Neural progenitor cell (in vitro differentiated cells): ENCODE results near the gene PKDCC. TPM values are rescaled to one million over a fixed set of nuclear protein-coding genes. Genes with fewer than 3 reads are reported as not detected.

Experiments used
- DNase-seq: peaks from one replicate; pipeline ENCODE4 v3.0.0-alpha.2; 2016; ENCODE audit warnings: low spot score
- H2AFZ ChIP-seq: fragments of 200-600 bp; sonication (generic); replicated peaks from 2 replicates; pipeline ENCODE4 v1.6.1; 2016; ENCODE audit warnings: antibody characterized with exemption
- H3F3A ChIP-seq: fragments of 200-600 bp; sonication (generic); 2 replicates; pipeline ENCODE4 v1.6.1; 2016; ENCODE audit warnings: antibody characterized with exemption, low read depth
- H3K27ac ChIP-seq: fragments of 200-600 bp; sonication (generic); 2 replicates; pipeline ENCODE4 v1.5.1; 2016; ENCODE audit warnings: mild to moderate bottlenecking
- H3K27me3 ChIP-seq: fragments of 200-600 bp; sonication (generic); 2 replicates; pipeline ENCODE4 v1.6.1; 2016; ENCODE audit warnings: mild to moderate bottlenecking, moderate library complexity
- H3K36me3 ChIP-seq: fragments of 200-600 bp; sonication (generic); 2 replicates; pipeline ENCODE4 v1.5.1; 2016
- H3K4me1 ChIP-seq: fragments of 200-600 bp; sonication (generic); 2 replicates; pipeline ENCODE4 v1.6.1; 2016; ENCODE audit warnings: mixed run types
- H3K4me2 ChIP-seq: fragments of 200-600 bp; sonication (generic); 2 replicates; pipeline ENCODE4 v1.6.1; 2016
- H3K4me3 ChIP-seq: fragments of 200-600 bp; sonication (generic); 2 replicates; pipeline ENCODE4 v1.5.1; 2016
- H3K79me2 ChIP-seq: fragments of 200-600 bp; sonication (generic); 2 replicates; pipeline ENCODE4 v1.6.1; 2016; ENCODE audit warnings: low read depth
- H3K9ac ChIP-seq: fragments of 200-600 bp; sonication (generic); 2 replicates; pipeline ENCODE4 v1.6.1; 2016
- H3K9me3 ChIP-seq: fragments of 200-600 bp; sonication (generic); 2 replicates; pipeline ENCODE4 v1.5.1; 2016; ENCODE audit warnings: low read depth
- H4K20me1 ChIP-seq: fragments of 200-600 bp; sonication (generic); 2 replicates; pipeline ENCODE4 v1.6.1; 2016; ENCODE audit warnings: low read depth
- H3K27ac Mint-ChIP-seq: 3 replicates; pipeline ENCODE4 v1.8.0; 2021; ENCODE audit warnings: mixed read lengths
- H3K27me3 Mint-ChIP-seq: 2 replicates; pipeline ENCODE4 v1.8.0; 2022; ENCODE audit warnings: low read depth, mild to moderate bottlenecking, inconsistent platforms, moderate library complexity, mixed read lengths; ENCODE audit not compliant: insufficient read depth
- H3K36me3 Mint-ChIP-seq: 3 replicates; pipeline ENCODE4 v1.8.0; 2021; ENCODE audit warnings: mixed read lengths
- H3K4me1 Mint-ChIP-seq: 3 replicates; pipeline ENCODE4 v1.8.0; 2021; ENCODE audit warnings: mixed read lengths
- H3K4me3 Mint-ChIP-seq: 3 replicates; pipeline ENCODE4 v1.8.0; 2021; ENCODE audit warnings: mild to moderate bottlenecking, moderate library complexity, mixed read lengths
- H3K9me3 Mint-ChIP-seq: 3 replicates; pipeline ENCODE4 v1.8.0; 2020; ENCODE audit warnings: mixed read lengths
- EZH2 ChIP-seq: fragments of 200-600 bp; sonication (generic); IDR thresholded peaks from 2 replicates; pipeline ENCODE4 v1.6.1; 2017; ENCODE audit warnings: antibody characterized with exemption, mild to moderate bottlenecking, moderate library complexity
- EZH2phosphoT487 ChIP-seq: fragments of 200-600 bp; sonication (generic); IDR thresholded peaks from 2 replicates; pipeline ENCODE4 v1.6.1; 2017; ENCODE audit warnings: antibody characterized with exemption
- total RNA-seq: library from RNA; depleted of rRNA; stranded (reverse); fragments of >200 nt; gene quantifications from 2 replicates; pipeline ENCODE4 v1.2.3, GENCODE V29; 2015; ENCODE audit warnings: low replicate concordance
- TF ChIP-seq, protein P1 (sequence below): fragments of 200-600 bp; sonication (generic); IDR thresholded peaks from 2 replicates; pipeline ENCODE4 v1.5.1; 2017; ENCODE audit warnings: antibody characterized with exemption, mild to moderate bottlenecking

Gene PKDCC
- total RNA-seq, result 70.4 and 133 TPM in 2 replicates

DNA sequence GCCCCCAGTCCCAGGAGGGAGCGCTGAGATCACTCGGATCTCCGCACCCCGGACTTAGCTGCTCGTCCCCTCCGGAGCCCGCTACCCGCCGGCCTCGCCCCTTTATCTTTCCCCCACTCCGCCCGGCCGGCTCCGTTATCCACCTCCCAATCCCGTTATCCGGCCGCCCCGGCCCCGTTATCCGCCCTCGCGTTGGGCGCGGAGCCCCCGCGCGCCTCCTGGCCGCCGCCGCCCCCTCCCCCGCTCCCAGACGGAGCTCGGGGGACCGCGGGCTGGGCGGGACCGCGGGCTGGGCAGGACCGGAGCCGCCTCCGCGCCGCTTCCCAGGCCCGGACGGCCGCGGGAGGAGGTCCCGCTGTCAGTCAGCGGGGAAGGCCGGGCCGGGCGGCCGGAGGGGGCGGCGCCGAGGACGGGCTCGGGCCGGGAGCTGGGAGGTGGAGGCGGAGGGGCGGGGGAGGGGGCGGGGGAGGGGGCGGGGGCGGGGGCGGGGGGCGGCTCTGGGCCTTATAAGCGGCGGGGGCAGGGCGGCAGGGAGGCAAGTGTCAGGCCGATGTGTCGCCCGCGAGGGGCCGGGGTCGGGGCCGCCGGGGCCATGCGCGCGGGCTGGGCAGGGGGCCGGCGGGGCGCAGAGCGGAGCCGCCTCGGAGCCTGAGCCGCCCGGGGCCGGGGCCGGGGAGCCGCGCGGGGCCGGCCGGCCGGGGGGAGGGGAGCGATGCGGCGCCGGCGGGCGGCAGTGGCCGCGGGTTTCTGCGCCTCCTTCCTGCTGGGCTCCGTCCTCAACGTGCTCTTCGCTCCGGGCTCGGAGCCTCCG, at the start of gene PKDCC:
TSS of gene PKDCC (plus strand) at position 534 of the 811 bp plus-strand sequence. CDS start at position 713, 179 bp downstream.
- H3K27me3 ChIP-seq, result no peaks in the 10 kb centered on the region
- peak within 1 kb of the TSS; percentile 74 for H3K27ac Mint-ChIP-seq
- peaks cover 66% of the 10 kb centered on the region for H3K79me2 ChIP-seq
- H3K27me3 Mint-ChIP-seq, result peaks cover 60% of the 10 kb centered on the region
- H3K36me3 Mint-ChIP-seq, result no peaks in the 10 kb centered on the region
- peaks cover 30% of the 10 kb centered on the region for H4K20me1 ChIP-seq
- H3K27ac ChIP-seq, result peak within 1 kb of the TSS; percentile 99
- no peaks in the 10 kb centered on the region for H3K9me3 ChIP-seq
- no peaks in the 10 kb centered on the region for H3K36me3 ChIP-seq
- H3K4me1 Mint-ChIP-seq, result peaks cover 66% of the 10 kb centered on the region
- no peak for TF ChIP-seq EZH2
- TF ChIP-seq EZH2phosphoT487, result no peak
- TF ChIP-seq, protein P1, sequence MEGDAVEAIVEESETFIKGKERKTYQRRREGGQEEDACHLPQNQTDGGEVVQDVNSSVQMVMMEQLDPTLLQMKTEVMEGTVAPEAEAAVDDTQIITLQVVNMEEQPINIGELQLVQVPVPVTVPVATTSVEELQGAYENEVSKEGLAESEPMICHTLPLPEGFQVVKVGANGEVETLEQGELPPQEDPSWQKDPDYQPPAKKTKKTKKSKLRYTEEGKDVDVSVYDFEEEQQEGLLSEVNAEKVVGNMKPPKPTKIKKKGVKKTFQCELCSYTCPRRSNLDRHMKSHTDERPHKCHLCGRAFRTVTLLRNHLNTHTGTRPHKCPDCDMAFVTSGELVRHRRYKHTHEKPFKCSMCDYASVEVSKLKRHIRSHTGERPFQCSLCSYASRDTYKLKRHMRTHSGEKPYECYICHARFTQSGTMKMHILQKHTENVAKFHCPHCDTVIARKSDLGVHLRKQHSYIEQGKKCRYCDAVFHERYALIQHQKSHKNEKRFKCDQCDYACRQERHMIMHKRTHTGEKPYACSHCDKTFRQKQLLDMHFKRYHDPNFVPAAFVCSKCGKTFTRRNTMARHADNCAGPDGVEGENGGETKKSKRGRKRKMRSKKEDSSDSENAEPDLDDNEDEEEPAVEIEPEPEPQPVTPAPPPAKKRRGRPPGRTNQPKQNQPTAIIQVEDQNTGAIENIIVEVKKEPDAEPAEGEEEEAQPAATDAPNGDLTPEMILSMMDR, result no peak
- H3K4me3 Mint-ChIP-seq, result peak within 1 kb of the TSS; percentile 90
- peaks cover 68% of the 10 kb centered on the region for H3K4me1 ChIP-seq
- peaks cover 59% of the 10 kb centered on the region for H3F3A ChIP-seq
- peak; percentile 95 for DNase-seq
- peak within 1 kb of the TSS; percentile 90 for H3K9ac ChIP-seq
- no peak within 1 kb of the TSS for H2AFZ ChIP-seq
- peaks cover 2% of the 10 kb centered on the region for H3K9me3 Mint-ChIP-seq
- peak within 1 kb of the TSS; percentile 98 for H3K4me2 ChIP-seq
- peak within 1 kb of the TSS; percentile 96 for H3K4me3 ChIP-seq

DNA sequence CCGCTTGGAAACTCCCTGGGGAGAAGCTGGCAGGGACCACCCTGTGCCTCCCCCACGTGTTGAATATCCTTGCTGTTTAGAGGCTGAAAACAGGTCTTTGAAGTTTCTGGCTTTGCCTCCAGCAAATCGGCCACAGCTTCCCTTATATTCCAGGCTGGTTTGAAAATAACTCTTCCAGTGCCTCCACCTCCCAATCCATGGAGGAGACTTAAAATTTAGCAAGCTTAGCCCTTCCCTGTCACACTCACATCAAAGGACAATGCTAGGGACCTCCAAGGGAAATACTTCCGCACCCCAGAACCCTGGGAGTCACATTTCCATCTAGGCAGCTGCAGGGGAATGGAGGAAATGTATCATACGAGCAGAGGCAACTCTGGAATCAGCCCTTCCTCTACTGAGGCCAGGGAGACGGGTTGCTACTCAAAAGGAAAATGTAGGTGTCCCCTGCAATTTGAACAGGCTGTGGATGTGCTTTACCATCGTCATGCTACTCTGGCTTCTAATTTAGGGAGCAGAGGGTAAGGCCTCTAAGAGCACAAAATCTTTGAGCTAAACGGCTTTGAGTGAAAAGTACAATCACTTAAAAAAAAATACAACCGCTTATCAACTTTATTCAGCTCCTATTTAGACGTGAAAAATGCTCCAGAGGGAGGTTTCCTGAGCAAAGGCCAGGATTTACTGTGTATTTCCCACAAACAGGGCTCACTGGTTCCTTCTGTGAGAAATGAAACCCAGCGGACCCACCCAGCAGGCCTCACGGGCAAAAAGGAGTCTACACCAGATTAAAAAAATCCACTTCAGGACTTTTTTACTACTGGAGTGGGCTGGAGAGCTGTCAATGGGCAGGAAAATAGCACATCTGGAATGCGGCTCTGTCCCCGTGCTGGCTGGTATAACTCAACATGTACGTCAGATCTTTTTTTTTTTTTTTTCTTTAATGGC, 49.4 kb upstream of the PKDCC start:
- H3K4me3 ChIP-seq, result no peak overlapping the region
- DNase-seq, result no peak
- peaks cover 6% of the 10 kb centered on the region for H3F3A ChIP-seq
- peaks cover 22% of the 10 kb centered on the region for H3K4me1 ChIP-seq
- no peaks in the 10 kb centered on the region for H3K36me3 Mint-ChIP-seq
- H3K27me3 Mint-ChIP-seq, result peaks cover 16% of the 10 kb centered on the region
- peaks cover 29% of the 10 kb centered on the region for H3K4me1 Mint-ChIP-seq
- no peaks in the 10 kb centered on the region for H3K27me3 ChIP-seq
- no peaks in the 10 kb centered on the region for H3K79me2 ChIP-seq
- TF ChIP-seq EZH2 (no peak), EZH2phosphoT487 (no peak)
- TF ChIP-seq, protein P1, result no peak
- no peak overlapping the region for H3K27ac ChIP-seq
- peak overlapping the region; percentile 62 for H2AFZ ChIP-seq
- peaks cover 25% of the 10 kb centered on the region for H3K9me3 Mint-ChIP-seq
- H3K4me3 Mint-ChIP-seq, result no peak overlapping the region
- H3K36me3 ChIP-seq, result no peaks in the 10 kb centered on the region
- H3K9ac ChIP-seq, result no peak overlapping the region
- H3K9me3 ChIP-seq, result no peaks in the 10 kb centered on the region
- H4K20me1 ChIP-seq, result no peaks in the 10 kb centered on the region
- H3K27ac Mint-ChIP-seq, result peak overlapping the region; percentile 50
- no peak overlapping the region for H3K4me2 ChIP-seq

DNA sequence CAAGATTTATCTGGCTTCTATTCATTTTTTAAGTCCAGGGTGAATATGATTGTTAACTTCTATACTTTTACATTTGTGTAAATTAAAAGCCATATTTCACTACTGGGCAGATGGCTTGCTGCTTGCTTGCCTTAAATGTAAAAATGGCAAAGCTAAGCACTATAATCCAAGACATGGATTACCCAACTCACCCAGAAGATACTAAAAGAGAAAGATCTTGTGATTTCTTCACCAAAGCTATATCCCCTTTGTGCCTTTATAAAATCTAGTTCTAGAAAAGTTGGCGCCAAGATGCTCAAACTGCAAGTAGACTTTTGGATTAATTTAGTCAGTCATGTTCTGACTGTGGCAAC, 48.7 kb upstream of the PKDCC start:
- peaks cover 29% of the 10 kb centered on the region for H3K4me1 Mint-ChIP-seq
- Histone ChIP-seq H3K27ac (no peak overlapping the region), H3K36me3 (no peaks in the 10 kb centered on the region), H3K79me2 (no peaks in the 10 kb centered on the region), H3F3A (peaks cover 6% of the 10 kb centered on the region), H3K27me3 (no peaks in the 10 kb centered on the region), H3K9me3 (no peaks in the 10 kb centered on the region), H3K9ac (no peak overlapping the region), H2AFZ (no peak overlapping the region), H3K4me3 (no peak overlapping the region), H3K4me1 (peaks cover 22% of the 10 kb centered on the region), H4K20me1 (no peaks in the 10 kb centered on the region), H3K4me2 (no peak overlapping the region)
- no peak overlapping the region for H3K4me3 Mint-ChIP-seq
- DNase-seq, result no peak
- peaks cover 28% of the 10 kb centered on the region for H3K9me3 Mint-ChIP-seq
- no peaks in the 10 kb centered on the region for H3K36me3 Mint-ChIP-seq
- TF ChIP-seq, protein P1, result no peak
- TF ChIP-seq EZH2phosphoT487 (no peak), EZH2 (no peak)
- H3K27ac Mint-ChIP-seq, result no peak overlapping the region
- peaks cover 16% of the 10 kb centered on the region for H3K27me3 Mint-ChIP-seq
